HepG2 (cell line): ENCODE results near the gene TBC1D16. TPM values are rescaled to one million over a fixed set of nuclear protein-coding genes. Genes with fewer than 3 reads are reported as not detected.

Source experiments
- ATAC-seq: fragments of 200-7000 bp; cut with Tn5 transposase; 3 replicates; pipeline ENCODE4 v1.9.1; 2020; ENCODE audit warnings: mild to moderate bottlenecking, moderate library complexity
- BruUV-seq: library from RNA; stranded (reverse); fragments of 400-500 nt; replicated peaks from 2 replicates; lab custom pipeline; 2021; lab: Mats Ljungman, UMichigan
- CTCF ChIA-PET: fragments of 300-600 bp; formaldehyde crosslinking; extraction: SDS; loops from one replicate; lab custom pipeline; 2021; ENCODE audit warnings: low total read pairs, inconsistent platforms, low intra/inter-chr PET ratio; lab: Yijun Ruan, JAX
- POLR2A ChIA-PET: fragments of 350-600 bp; sonication (Branson Sonifier 250); formaldehyde crosslinking; loops from one replicate; lab custom pipeline; 2020; ENCODE audit warnings: antibody characterized with exemption, inconsistent platforms; lab: Yijun Ruan, JAX
- DNase-seq: peaks from one replicate; pipeline ENCODE4 v3.0.0-alpha.2; 2015; ENCODE audit warnings: low spot score
- FAIRE-seq: peaks from 3 replicates; lab custom pipeline; 2011; peaks lifted over from hg19 to GRCh38; lab: Jason Lieb, UNC
- H2AFZ ChIP-seq: one replicate; pipeline ENCODE4 v1.6.1; 2011; ENCODE audit warnings: low read length, inconsistent platforms
- H3K27ac ChIP-seq: fragments of 300-600 bp; 3 replicates; pipeline ENCODE4 v1.8.0; 2011; ENCODE audit warnings: mixed run types, mild to moderate bottlenecking, mixed read lengths, low read length, inconsistent platforms; ENCODE audit not compliant: insufficient read depth; ENCODE audit errors: extremely low read length
- H3K27me3 ChIP-seq, 2 experiments: fragments of 200-600 bp in 1 of 2; 2 replicates in 1 of 2; 3 replicates in 1 of 2; pipeline versions ENCODE4 v1.6.0 to v1.8.0; 2011; ENCODE audit warnings: low read length in 2 of 2, mild to moderate bottlenecking in 2 of 2, moderate library complexity in 2 of 2, inconsistent platforms in 1 of 2; ENCODE audit not compliant: insufficient read depth in 2 of 2, control insufficient read depth in 1 of 2
- H3K36me3 ChIP-seq, 2 experiments: fragments of 200-600 bp in 1 of 2; replicated peaks in 1 of 2; 2 replicates in 1 of 2; 3 replicates in 1 of 2; pipeline versions ENCODE4 v1.5.1 to v1.8.0; 2011; ENCODE audit warnings: low read length in 2 of 2, inconsistent platforms in 1 of 2; ENCODE audit not compliant: insufficient read depth in 2 of 2, control insufficient read depth in 1 of 2
- H3K4me1 ChIP-seq: 2 replicates; pipeline ENCODE4 v1.5.1; 2012; ENCODE audit warnings: low read length, inconsistent platforms; ENCODE audit not compliant: insufficient read depth
- H3K4me2 ChIP-seq: 2 replicates; pipeline ENCODE4 v1.6.0; 2011; ENCODE audit warnings: low read depth, low read length, inconsistent platforms
- H3K4me3 ChIP-seq, 3 experiments: fragments of 200-600 bp in 1 of 3; sonication (generic), shearing (Covaris generic) in 1 of 3; replicated peaks in 1 of 3; 2 replicates each; pipeline ENCODE4 v1.5.1; 2011 to 2016; ENCODE audit warnings: low read length in 3 of 3, inconsistent platforms in 2 of 3, low read depth in 2 of 3, mild to moderate bottlenecking in 2 of 3, control low read depth in 1 of 3, mixed read lengths in 1 of 3; ENCODE audit not compliant: insufficient read depth in 1 of 3
- H3K79me2 ChIP-seq: one replicate; pipeline ENCODE4 v1.6.1; 2011; ENCODE audit warnings: low read length, inconsistent platforms; ENCODE audit not compliant: insufficient read depth
- H3K9ac ChIP-seq: 2 replicates; pipeline ENCODE4 v1.6.0; 2011; ENCODE audit warnings: mild to moderate bottlenecking, low read depth, low read length, inconsistent platforms; ENCODE audit not compliant: insufficient read depth
- H3K9me3 ChIP-seq: 2 replicates; pipeline ENCODE4 v1.5.1; 2012; ENCODE audit warnings: mild to moderate bottlenecking, low read length
- H4K20me1 ChIP-seq: 2 replicates; pipeline ENCODE4 v1.6.0; 2011; ENCODE audit warnings: inconsistent platforms, mild to moderate bottlenecking, low read length, moderate library complexity; ENCODE audit not compliant: insufficient read depth
- ARNT ChIP-seq: fragments of 450-650 bp; IDR thresholded peaks from 2 replicates; pipeline ENCODE4 v1.6.1; 2017
- ATF7-NPFF ChIP-seq: sonication (generic); formaldehyde crosslinking; IDR thresholded peaks from 2 replicates; pipeline ENCODE4 v1.8.1; 2023; ENCODE audit warnings: mild to moderate bottlenecking, low read depth, missing genetic modification reagents, moderate library complexity
- FOSL1 ChIP-seq: sonication (generic); formaldehyde crosslinking; IDR thresholded peaks from 2 replicates; pipeline ENCODE4 v1.9.0; 2021; ENCODE audit warnings: missing genetic modification reagents, borderline replicate concordance
- KDM5A ChIP-seq: fragments of 200-600 bp; sonication (generic); IDR thresholded peaks from 2 replicates; pipeline ENCODE4 v1.7.0; 2018; ENCODE audit warnings: antibody characterized with exemption, mild to moderate bottlenecking, low read length, borderline replicate concordance
- ONECUT2 ChIP-seq: sonication (generic); formaldehyde crosslinking; IDR thresholded peaks from 2 replicates; pipeline ENCODE4 v1.4.0; 2020; ENCODE audit warnings: missing genetic modification reagents
- SP5 ChIP-seq: IDR thresholded peaks from 2 replicates; pipeline ENCODE4 v1.6.1; 2016; ENCODE audit warnings: low read depth, borderline replicate concordance
- YEATS4 ChIP-seq: sonication (generic); formaldehyde crosslinking; IDR thresholded peaks from 2 replicates; pipeline ENCODE4 v1.4.0; 2020; ENCODE audit warnings: missing genetic modification reagents, borderline replicate concordance
- ZBTB21 ChIP-seq: sonication (generic); formaldehyde crosslinking; IDR thresholded peaks from 2 replicates; pipeline ENCODE4 v1.4.0; 2020; ENCODE audit warnings: missing genetic modification reagents
- ZBTB38 ChIP-seq: sonication (generic); formaldehyde crosslinking; IDR thresholded peaks from 2 replicates; pipeline ENCODE4 v1.5.1; 2020; ENCODE audit warnings: mild to moderate bottlenecking, missing genetic modification reagents
- WGBS: methylation state at CpG from one replicate; pipeline ENCODE4 v1.1.6; 2017; ENCODE audit warnings: low lambda C conversion rate; 5-methylcytosine and 5-hydroxymethylcytosine counted together
- in situ Hi-C: cut with HindIII; loops from 2 replicates; pipeline ENCODE4 v1.10.0; 2017; ENCODE audit warnings: low pct_unique_long_range_greater_than_20kb; ENCODE audit not compliant: extremely low pct_ligation_motif_present
- intact Hi-C: fragments of 100-400 bp; cut with micrococcal nuclease; formaldehyde crosslinking; loops from one replicate; pipeline ENCODE4 v1.10.0; 2022; ENCODE audit not compliant: unreplicated experiment
- polyA plus RNA-seq, 8 experiments: library from polyadenylated mRNA; depleted of rRNA in 3 of 8; stranded (reverse) in 7 of 8; unstranded in 1 of 8; fragments of >200 nt; fragmentation: Illumina TruSeq in 4 of 8; extraction: Trizol in 4 of 8; gene quantifications; 2 replicates each; pipeline versions ENCODE4 v1.2.1 to v1.2.3, GENCODE V29; 2011 to 2016; ENCODE audit warnings: low read depth in 4 of 8, missing spikeins in 1 of 8, mixed read lengths in 1 of 8; ENCODE audit not compliant: insufficient read depth in 1 of 8
- total RNA-seq, 5 experiments: library from RNA; depleted of rRNA; stranded (reverse); fragments of >200 nt; fragmentation: Illumina TruSeq; extraction: Trizol; gene quantifications; 2 replicates each; pipeline ENCODE4 v1.2.3, GENCODE V29; 2016; ENCODE audit warnings: low read depth in 1 of 5
- TF ChIP-seq, protein P1 (sequence below): sonication (generic); formaldehyde crosslinking; conservative IDR thresholded peaks from 2 replicates; pipeline ENCODE4 v1.5.0; 2020; ENCODE audit warnings: missing genetic modification reagents

Gene TBC1D16
- total and polyA plus RNA-seq, 2 of the 13 experiments (the other 11 are each of a cell fraction or from before 2014, with no cell fraction given), result 14.9 to 24.9 TPM

DNA sequence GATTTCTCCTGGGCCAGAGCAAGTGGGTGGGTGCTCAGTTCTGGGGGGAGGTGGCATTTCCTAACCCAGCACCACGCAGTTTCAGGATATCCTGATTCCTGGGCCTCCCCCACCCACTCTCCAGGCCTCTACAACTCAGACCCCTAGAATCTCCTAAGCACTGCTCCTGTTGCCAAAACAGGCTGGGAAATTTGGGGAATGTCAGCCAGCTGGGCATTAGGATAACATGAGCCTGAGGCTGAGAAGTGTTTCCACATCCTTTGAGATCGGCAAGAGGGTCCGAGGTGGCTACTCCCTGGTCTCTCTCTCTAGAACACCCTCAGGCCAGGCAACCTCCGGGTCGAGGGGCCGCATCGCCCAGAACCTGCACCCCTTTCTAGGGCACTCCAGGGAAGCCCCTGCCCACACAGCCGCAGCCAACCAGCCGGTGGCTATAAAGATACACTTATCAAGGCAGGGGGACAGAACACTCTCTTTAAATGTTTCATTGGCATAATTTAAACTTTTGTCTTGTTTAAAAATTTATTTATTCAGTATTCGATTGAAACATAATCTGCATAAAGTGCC lies 23.6 kb downstream of the TBC1D16 start (continued):
- TF ChIP-seq YEATS4 (CRISPR knock-in tag), result no peak
- no peak for TF ChIP-seq ZBTB38
- no peak for TF ChIP-seq ARNT
- TF ChIP-seq SP5, result no peak
- TF ChIP-seq, protein P1, sequence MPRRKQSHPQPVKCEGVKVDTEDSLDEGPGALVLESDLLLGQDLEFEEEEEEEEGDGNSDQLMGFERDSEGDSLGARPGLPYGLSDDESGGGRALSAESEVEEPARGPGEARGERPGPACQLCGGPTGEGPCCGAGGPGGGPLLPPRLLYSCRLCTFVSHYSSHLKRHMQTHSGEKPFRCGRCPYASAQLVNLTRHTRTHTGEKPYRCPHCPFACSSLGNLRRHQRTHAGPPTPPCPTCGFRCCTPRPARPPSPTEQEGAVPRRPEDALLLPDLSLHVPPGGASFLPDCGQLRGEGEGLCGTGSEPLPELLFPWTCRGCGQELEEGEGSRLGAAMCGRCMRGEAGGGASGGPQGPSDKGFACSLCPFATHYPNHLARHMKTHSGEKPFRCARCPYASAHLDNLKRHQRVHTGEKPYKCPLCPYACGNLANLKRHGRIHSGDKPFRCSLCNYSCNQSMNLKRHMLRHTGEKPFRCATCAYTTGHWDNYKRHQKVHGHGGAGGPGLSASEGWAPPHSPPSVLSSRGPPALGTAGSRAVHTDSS (CRISPR knock-in tag), result no peak
- TF ChIP-seq FOSL1 (CRISPR knock-in tag), result no peak
- no peak for TF ChIP-seq ZBTB21 (CRISPR knock-in tag)
- TF ChIP-seq KDM5A, result no peak
- TF ChIP-seq ONECUT2 (CRISPR knock-in tag), result no peak
- TF ChIP-seq, all 625 proteins: peak for 0

DNA sequence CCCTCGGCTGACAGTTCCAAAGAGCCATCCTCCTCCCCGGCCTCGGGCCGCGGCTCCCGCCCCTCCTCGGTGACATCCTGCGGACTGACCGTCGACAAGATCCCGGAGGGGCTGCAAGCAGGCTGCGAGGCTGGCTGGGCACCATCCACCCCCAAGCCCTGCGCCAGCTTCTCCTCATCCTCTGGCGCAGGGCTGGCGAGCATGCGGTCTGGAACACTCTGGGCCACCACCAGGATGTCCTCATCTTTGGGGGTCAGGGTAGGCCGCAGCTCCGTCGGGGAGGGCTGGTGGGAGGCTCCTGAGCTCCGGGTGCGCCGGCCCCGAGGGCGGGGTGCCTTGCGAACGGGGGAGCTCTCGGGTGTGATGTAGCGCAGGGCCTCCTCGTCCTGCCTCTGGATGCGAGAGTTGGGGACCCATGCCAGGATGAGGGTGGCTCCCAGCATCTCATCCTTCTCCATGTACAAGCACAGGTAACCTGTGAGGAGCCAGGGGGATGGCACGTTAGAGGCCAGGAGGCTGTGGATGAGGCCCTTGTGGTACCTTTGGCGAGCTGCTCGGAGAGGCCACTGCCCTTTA lies 25.3 kb downstream of the TBC1D16 start:
- CTCF ChIA-PET, result no interaction called here
- in situ Hi-C loops, result no loop called here
- POLR2A ChIA-PET, result no interaction called here

More for the DNA sequence above, 25.3 kb downstream of the TBC1D16 start:
- intact Hi-C loops, result no loop called here
- H3K36me3 ChIP-seq, result peaks cover 11 to 28% of the 10 kb centered on the region in 2 experiments
- WGBS, result 98% methylated on average over 24 of the region's 33 CpGs
- H3K27ac ChIP-seq, result no peak overlapping the region
- H2AFZ ChIP-seq, result no peak overlapping the region
- H3K9ac ChIP-seq, result no peak overlapping the region
- no peaks in the 10 kb centered on the region for H4K20me1 ChIP-seq
- DNase-seq (no peak), FAIRE-seq (no peak), ATAC-seq (no peak)
- no peaks in the 10 kb centered on the region for H3K27me3 ChIP-seq
- TF ChIP-seq ZBTB38 (0 out of 2 replicates have a peak, but pooled peaks have one; percentile 19), ATF7-NPFF (no peak)
- no peak overlapping the region for H3K4me2 ChIP-seq
- BruUV-seq, result no TSS peak
- peaks cover 2% of the 10 kb centered on the region for H3K79me2 ChIP-seq
- peaks cover 29% of the 10 kb centered on the region for H3K4me1 ChIP-seq
- H3K4me3 ChIP-seq, result no peak overlapping the region
- no peaks in the 10 kb centered on the region for H3K9me3 ChIP-seq
